Keratinocyte (primary cell): ENCODE data around the gene GPR63. TPM values are rescaled to one million over a fixed set of nuclear protein-coding genes. Genes with fewer than 3 reads are reported as not detected.

ENCODE experiments used
- DNase-seq: peaks from one replicate; pipeline ENCODE4 v3.0.0-alpha.2; 2011; ENCODE audit warnings: low read depth, missing footprints, low spot score
- FAIRE-seq: peaks from 2 replicates; lab custom pipeline; 2011; peaks lifted over from hg19 to GRCh38; lab: Jason Lieb, UNC
- H2AFZ ChIP-seq: 2 replicates; pipeline ENCODE4 v1.6.0; 2012; ENCODE audit warnings: low read length, control low read depth, inconsistent platforms; ENCODE audit not compliant: control insufficient read depth
- H3K27ac ChIP-seq: 2 replicates; pipeline ENCODE4 v1.5.1; 2011; ENCODE audit warnings: low read length; ENCODE audit not compliant: control insufficient read depth, insufficient read depth
- H3K27me3 ChIP-seq: 3 replicates; pipeline ENCODE4 v1.6.0; 2011; ENCODE audit warnings: low read length; ENCODE audit not compliant: control insufficient read depth, insufficient read depth; ENCODE audit errors: extremely low read depth
- H3K36me3 ChIP-seq, 2 experiments: 2 replicates in 1 of 2; 3 replicates in 1 of 2; pipeline ENCODE4 v1.5.1; 2011; ENCODE audit warnings: low read length in 2 of 2, mild to moderate bottlenecking in 1 of 2; ENCODE audit not compliant: control insufficient read depth in 2 of 2, insufficient read depth in 2 of 2; ENCODE audit errors: extremely low read depth in 1 of 2
- H3K4me1 ChIP-seq: 3 replicates; pipeline ENCODE4 v1.5.1; 2011; ENCODE audit warnings: low read length; ENCODE audit not compliant: control insufficient read depth, insufficient read depth; ENCODE audit errors: extremely low read depth
- H3K4me2 ChIP-seq: 3 replicates; pipeline ENCODE4 v1.6.0; 2011; ENCODE audit warnings: low read depth, low read length; ENCODE audit not compliant: control insufficient read depth, insufficient read depth; ENCODE audit errors: extremely low read depth
- H3K4me3 ChIP-seq, 3 experiments: fragments of 200-600 bp in 1 of 3; sonication (generic) in 1 of 3; 2 replicates in 2 of 3; 3 replicates in 1 of 3; pipeline ENCODE4 v1.5.1; 2011 to 2016; ENCODE audit warnings: low read length in 3 of 3, mild to moderate bottlenecking in 3 of 3, control low read depth in 2 of 3, inconsistent platforms in 1 of 3, low read depth in 1 of 3, mixed read lengths in 1 of 3, mixed run types in 1 of 3, moderate library complexity in 1 of 3; ENCODE audit not compliant: control insufficient read depth in 2 of 3, insufficient read depth in 2 of 3; ENCODE audit errors: extremely low read depth in 1 of 3
- H3K79me2 ChIP-seq: 2 replicates; pipeline ENCODE4 v1.6.0; 2012; ENCODE audit warnings: low read length; ENCODE audit not compliant: control insufficient read depth, insufficient read depth
- H3K9ac ChIP-seq: 3 replicates; pipeline ENCODE4 v1.6.0; 2011; ENCODE audit warnings: low read length; ENCODE audit not compliant: control insufficient read depth, insufficient read depth; ENCODE audit errors: extremely low read depth
- H3K9me1 ChIP-seq: 3 replicates; pipeline ENCODE4 v1.6.0; 2011; ENCODE audit warnings: low read length; ENCODE audit not compliant: control insufficient read depth, insufficient read depth; ENCODE audit errors: extremely low read depth
- H3K9me3 ChIP-seq: 2 replicates; pipeline ENCODE4 v1.5.1; 2012; ENCODE audit warnings: low read depth, low read length; ENCODE audit not compliant: control insufficient read depth
- H4K20me1 ChIP-seq: 3 replicates; pipeline ENCODE4 v1.6.0; 2011; ENCODE audit warnings: low read length; ENCODE audit not compliant: control insufficient read depth, insufficient read depth; ENCODE audit errors: extremely low read depth
- CTCF ChIP-seq, 3 experiments: IDR thresholded peaks in 1 of 3; conservative IDR thresholded peaks in 1 of 3; optimal IDR thresholded peaks in 1 of 3; 2 replicates in 2 of 3; 3 replicates in 1 of 3; pipeline versions ENCODE3 to v1.5.1; 2011; ENCODE audit warnings: low read length in 3 of 3, mild to moderate bottlenecking in 3 of 3, moderate library complexity in 2 of 3, control low read depth in 1 of 3, inconsistent platforms in 1 of 3; ENCODE audit not compliant: insufficient read depth in 2 of 3; ENCODE audit errors: extremely low read depth in 1 of 3
- EZH2 ChIP-seq: IDR thresholded peaks from one replicate; pipeline ENCODE4 v1.6.1; 2012; ENCODE audit warnings: inconsistent platforms, mild to moderate bottlenecking, low read length, moderate library complexity
- dilution Hi-C: fragments of 300-500 bp; cut with MboI; formaldehyde crosslinking; loops from one replicate; pipeline ENCODE4 v1.7.0; 2020; ENCODE audit warnings: low sequenced_read_pairs; ENCODE audit not compliant: extremely low pct_ligation_motif_present
- polyA plus RNA-seq, 5 experiments: library from polyadenylated mRNA; depleted of rRNA in 3 of 5; stranded (reverse) in 3 of 5; stranded (forward) in 1 of 5; unstranded in 1 of 5; fragments of >200 nt; gene quantifications; 1 replicate in 1 of 5; 2 replicates in 3 of 5; 3 replicates in 1 of 5; pipeline versions ENCODE4 v1.2.1 to v1.2.3, GENCODE V29; 2011 to 2012; ENCODE audit warnings: missing spikeins in 2 of 5, low read depth in 1 of 5, low replicate concordance in 1 of 5

The GPR63 gene
- polyA plus RNA-seq, 1 donor (not counting 4 experiments of a cell fraction or from before 2014, with no cell fraction given), result 1.9 TPM

GRCh38 chr6:96864216-96865054, 27.2 kb upstream of the GPR63 start:
- TF ChIP-seq EZH2 (no peak), CTCF (optimal IDR thresholded peaks at IDR 0.05 in 1 of 3, IDR thresholded peaks at IDR 0.05 in 1 of 3, conservative IDR thresholded peaks at IDR 0.05 in 1 of 3; ENCODE audit: extremely low read depth in 1 of 3, insufficient read depth in 2 of 3, low read length in 3 of 3) (no peak)
- dilution Hi-C loops, result no loop called here
- no peak overlapping the region for H3K4me2 ChIP-seq
- no peak overlapping the region for H3K27ac ChIP-seq
- FAIRE-seq, result no peak
- no peaks in the 10 kb centered on the region for H3K9me3 ChIP-seq
- no peak for DNase-seq
- no peak overlapping the region for H2AFZ ChIP-seq
- H3K4me3 ChIP-seq, result no peak overlapping the region
- no peaks in the 10 kb centered on the region for H3K36me3 ChIP-seq
- H3K27me3 ChIP-seq, result no peaks in the 10 kb centered on the region
- H3K79me2 ChIP-seq, result no peaks in the 10 kb centered on the region
- H3K9me1 ChIP-seq, result no peaks in the 10 kb centered on the region
- H4K20me1 ChIP-seq, result no peaks in the 10 kb centered on the region
- no peak overlapping the region for H3K9ac ChIP-seq
- H3K4me1 ChIP-seq, result no peaks in the 10 kb centered on the region

GRCh38 chr6:96862560-96862959, 25.3 kb upstream of the GPR63 start:
- Histone ChIP-seq H3K27me3 (no peaks in the 10 kb centered on the region), H3K27ac (no peak overlapping the region), H2AFZ (no peak overlapping the region), H3K9me1 (no peaks in the 10 kb centered on the region), H3K36me3 (no peaks in the 10 kb centered on the region), H3K4me2 (no peak overlapping the region), H3K79me2 (no peaks in the 10 kb centered on the region), H4K20me1 (no peaks in the 10 kb centered on the region), H3K4me3 (no peak overlapping the region), H3K4me1 (no peaks in the 10 kb centered on the region), H3K9me3 (no peaks in the 10 kb centered on the region), H3K9ac (no peak overlapping the region)
- dilution Hi-C loops, result no loop called here
- DNase-seq, result no peak
- no peak for TF ChIP-seq CTCF (optimal IDR thresholded peaks at IDR 0.05 in 1 of 3, IDR thresholded peaks at IDR 0.05 in 1 of 3, conservative IDR thresholded peaks at IDR 0.05 in 1 of 3; ENCODE audit: extremely low read depth in 1 of 3, insufficient read depth in 2 of 3, low read length in 3 of 3)
- no peak for FAIRE-seq
